ENCODE results near the gene TEC.

Gene TEC

DNA sequence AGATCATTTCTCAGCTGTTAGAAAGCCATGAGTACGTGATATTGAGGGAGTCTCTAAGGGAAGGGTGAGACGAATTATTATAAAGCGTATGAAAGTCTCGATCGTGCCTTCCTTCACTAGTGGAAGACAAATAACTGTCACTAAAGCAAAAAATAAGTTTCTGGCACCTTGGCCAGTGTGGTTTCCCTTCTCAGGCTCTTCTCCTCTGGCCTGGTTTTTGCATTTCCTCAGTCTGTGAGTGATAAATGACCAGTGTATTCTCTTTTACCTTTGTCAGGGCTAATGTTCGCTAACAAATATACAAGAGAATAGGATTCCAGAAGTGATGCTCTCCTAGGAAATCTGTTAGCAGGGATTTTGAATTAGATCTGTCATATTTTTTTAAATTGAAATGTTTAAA, 155.2 kb downstream of the TEC start:
- DNase-seq = no peak

DNA sequence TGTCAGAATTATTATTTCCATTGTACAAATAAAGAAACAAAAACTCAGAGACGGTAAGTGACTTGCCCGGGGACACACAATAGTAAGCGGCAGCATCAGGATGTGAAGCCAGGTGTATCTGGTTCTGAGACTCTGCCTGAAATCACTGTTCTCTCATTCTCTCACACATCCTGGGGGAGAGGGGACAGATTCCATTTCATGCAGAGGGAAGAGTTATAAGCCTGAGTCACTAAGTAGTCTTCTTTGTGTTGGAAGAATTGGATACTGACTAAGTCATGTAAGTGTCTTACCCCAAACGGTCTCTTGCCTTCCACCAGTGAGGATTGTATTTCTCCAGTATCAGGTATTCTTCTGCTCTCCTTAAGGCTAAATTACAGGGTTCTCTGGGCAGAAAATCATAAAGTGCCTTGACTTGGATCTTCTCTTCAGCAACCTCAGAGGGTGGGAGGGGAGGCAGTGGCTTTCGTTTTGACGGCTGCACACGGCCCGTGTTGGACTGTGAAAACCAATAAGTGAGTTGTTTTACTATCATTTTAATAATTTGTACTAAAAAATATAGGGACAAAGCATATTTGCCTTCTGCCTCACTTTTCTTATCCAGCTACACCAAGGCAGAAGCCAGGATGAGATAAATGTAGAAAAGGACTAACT, 157.5 kb downstream of the TEC start:
- DNase-seq = no peak

GRCh38 chr4:48110452-48110978, 159.1 kb downstream of the TEC start:
- DNase-seq = no peak

- peak; percentile 31 to 44 (median 37) for DNase-seq
Measured at GRCh38 chr4:48109413-48110263, 160.0 kb downstream of the TEC start.

GRCh38 chr4:48108309-48109073, 161.1 kb downstream of the TEC start:
- DNase-seq = no peak

- no peak for DNase-seq
Measured at GRCh38 chr4:48105230-48105629, 164.4 kb downstream of the TEC start.

DNA sequence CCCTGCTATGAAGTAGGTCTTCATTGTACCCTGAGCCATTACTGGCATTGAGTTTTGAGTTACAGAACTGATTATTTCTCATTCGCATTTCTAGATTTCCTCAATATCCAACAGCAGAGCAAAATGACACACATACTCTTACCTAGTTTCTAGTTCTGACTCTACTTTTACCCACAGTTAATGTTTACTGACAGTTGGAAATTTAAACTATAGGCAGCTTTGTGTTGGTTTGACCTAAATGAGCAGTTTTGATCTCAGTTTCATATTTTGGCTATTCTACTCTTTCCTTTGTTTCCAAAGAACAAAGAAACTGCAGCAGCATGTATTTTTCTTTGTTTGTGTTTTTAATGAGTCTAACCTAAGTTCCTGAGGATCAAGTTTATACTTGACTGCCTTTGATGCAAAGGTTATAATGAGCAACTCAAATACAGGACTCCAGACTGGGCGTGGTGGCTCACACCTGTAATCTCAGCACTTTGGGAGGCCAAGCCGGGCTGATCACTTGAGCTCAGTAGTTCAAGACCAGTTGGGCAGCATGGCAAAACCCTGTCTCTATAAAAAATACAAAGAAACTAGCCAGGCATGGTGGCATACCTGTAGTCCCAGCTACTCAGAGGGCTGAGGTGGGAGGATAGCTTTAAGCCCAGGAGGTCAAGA, 166.0 kb downstream of the TEC start:
- DNase-seq = no peak

GRCh38 chr4:48102303-48102702, 167.3 kb downstream of the TEC start:
- DNase-seq = no peak

DNA sequence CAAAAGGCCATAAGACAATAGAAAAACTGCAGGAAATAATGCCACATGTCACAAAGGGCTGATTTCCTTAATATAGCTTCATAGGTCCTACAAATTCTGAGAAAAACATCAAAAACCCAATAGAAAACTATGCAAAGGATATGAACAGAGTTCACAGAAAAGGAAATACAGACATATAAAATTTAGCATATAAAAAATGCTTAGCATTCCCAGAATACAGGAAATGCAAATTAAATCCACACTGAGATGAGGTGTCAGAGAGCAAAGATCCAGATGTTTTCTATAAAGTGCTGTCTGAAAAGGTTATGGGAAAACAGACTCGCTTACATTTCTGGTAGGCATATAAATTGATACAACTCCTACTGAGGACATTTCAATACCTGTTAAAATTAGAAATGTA, 169.4 kb downstream of the TEC start:
- no peak for DNase-seq

DNA sequence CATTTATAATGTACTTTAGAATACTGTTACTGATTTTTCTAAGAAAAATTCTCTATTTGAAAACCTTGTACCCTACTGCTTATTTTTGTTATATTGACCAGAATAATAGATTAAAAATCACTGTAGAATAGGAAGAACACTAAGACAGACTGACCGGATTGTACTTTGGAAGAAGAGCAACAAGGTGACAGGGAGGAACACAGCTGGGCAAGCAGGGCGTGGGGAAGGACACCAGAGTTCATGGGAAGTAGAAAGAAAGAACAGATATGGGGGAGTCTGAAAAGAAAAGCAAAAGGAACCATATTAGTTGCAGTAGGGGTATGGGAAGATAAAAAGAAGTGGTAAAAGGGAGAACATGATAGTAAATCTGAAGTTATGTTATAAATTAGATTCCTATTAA, 174.2 kb downstream of the TEC start:
- no peak for DNase-seq

GRCh38 chr4:48093991-48094416, 175.6 kb downstream of the TEC start:
- peak in 2 of 3 donors; percentile 5 to 9 for DNase-seq

DNA sequence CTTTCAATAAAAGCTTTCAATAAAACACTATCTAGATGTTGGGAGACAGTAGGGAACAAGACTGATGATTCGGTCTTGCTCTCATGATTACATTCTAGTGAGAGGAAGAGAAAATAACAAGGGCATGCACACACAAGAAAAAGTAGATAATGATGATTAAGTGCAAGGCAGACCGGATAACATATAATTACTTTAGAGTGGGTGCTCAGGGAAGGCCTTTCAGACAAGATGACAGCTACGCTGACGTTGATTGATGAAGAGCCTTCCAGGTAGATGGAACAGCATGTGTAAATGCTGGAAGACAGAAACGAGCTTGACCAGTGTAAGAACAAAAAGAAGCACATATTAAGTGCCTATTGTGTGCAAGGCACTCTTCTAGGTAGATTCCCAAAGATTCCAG, 179.0 kb downstream of the TEC start:
- no peak for DNase-seq

GRCh38 chr4:48085821-48086589, 183.6 kb downstream of the TEC start:
- no peak for DNase-seq

All from suppressor macrophage treated with lipopolysaccharide for 1 hour (primary cell).